Panc1 (cell line): ENCODE data around the gene CYB5D1.
"Not testable (repeated sequence)": the region's sequence is repeated elsewhere in the genome, so short reads cannot be mapped to it uniquely, and the experiment has no call there.

ENCODE experiments used
- SIN3A ChIP-seq: IDR thresholded peaks from 2 replicates; pipeline ENCODE4 v1.6.1; 2012; ENCODE audit warnings: low read depth, mild to moderate bottlenecking, low read length, moderate library complexity, borderline replicate concordance; ENCODE audit not compliant: insufficient read depth
- TF ChIP-seq, protein P1 (sequence below): fragments of 450-650 bp; IDR thresholded peaks from 2 replicates; pipeline ENCODE4 v1.5.1; 2017; ENCODE audit warnings: mild to moderate bottlenecking

- TF ChIP-seq, protein P1, sequence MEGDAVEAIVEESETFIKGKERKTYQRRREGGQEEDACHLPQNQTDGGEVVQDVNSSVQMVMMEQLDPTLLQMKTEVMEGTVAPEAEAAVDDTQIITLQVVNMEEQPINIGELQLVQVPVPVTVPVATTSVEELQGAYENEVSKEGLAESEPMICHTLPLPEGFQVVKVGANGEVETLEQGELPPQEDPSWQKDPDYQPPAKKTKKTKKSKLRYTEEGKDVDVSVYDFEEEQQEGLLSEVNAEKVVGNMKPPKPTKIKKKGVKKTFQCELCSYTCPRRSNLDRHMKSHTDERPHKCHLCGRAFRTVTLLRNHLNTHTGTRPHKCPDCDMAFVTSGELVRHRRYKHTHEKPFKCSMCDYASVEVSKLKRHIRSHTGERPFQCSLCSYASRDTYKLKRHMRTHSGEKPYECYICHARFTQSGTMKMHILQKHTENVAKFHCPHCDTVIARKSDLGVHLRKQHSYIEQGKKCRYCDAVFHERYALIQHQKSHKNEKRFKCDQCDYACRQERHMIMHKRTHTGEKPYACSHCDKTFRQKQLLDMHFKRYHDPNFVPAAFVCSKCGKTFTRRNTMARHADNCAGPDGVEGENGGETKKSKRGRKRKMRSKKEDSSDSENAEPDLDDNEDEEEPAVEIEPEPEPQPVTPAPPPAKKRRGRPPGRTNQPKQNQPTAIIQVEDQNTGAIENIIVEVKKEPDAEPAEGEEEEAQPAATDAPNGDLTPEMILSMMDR: not testable (repeated sequence)
- TF ChIP-seq SIN3A: not testable (repeated sequence)
Measured at GRCh38 chr17:7864384-7864783, 6.6 kb downstream of the CYB5D1 start.
